T-cell (primary cell): ENCODE results near the gene RAP1GAP2. TPM values are rescaled to one million over a fixed set of nuclear protein-coding genes. Genes with fewer than 3 reads are reported as not detected.

Experiments used
- ATAC-seq, 4 experiments: fragments of 200-7000 bp in 3 of 4; fragments of 150-1000 bp in 1 of 4; cut with Tn5 transposase; replicated peaks in 1 of 4; 1 replicate in 3 of 4; 2 replicates in 1 of 4; pipeline ENCODE4 v1.10.0; 2021; ENCODE audit warnings: moderate library complexity in 3 of 4, mild to moderate bottlenecking in 2 of 4, moderate number of reproducible peaks in 1 of 4
- CTCF ChIA-PET, 2 donors: fragments of 300-600 bp; sonication (Branson Sonifier 250); formaldehyde crosslinking; loops; one replicate each; lab custom pipeline; 2022; ENCODE audit warnings: antibody characterized with exemption in 2 of 2; lab: Charles Lee
- POLR2A ChIA-PET, 2 donors: fragments of 300-600 bp; sonication (Branson Sonifier 250); formaldehyde crosslinking; loops; one replicate each; lab custom pipeline; 2022; ENCODE audit warnings: antibody characterized with exemption in 2 of 2; lab: Charles Lee
- DNase-seq, 35 experiments: peaks; one replicate each; pipeline versions ENCODE4 v3.0.0 to v3.0.0-alpha.2; 2013 to 2023
- H3K27ac ChIP-seq: one replicate; pipeline ENCODE4 v1.5.1; 2013; ENCODE audit warnings: low read length
- H3K27me3 ChIP-seq, 2 experiments: replicated peaks in 1 of 2; 1 replicate in 1 of 2; 2 replicates in 1 of 2; pipeline versions ENCODE4 v1.6.1 to v1.7.0; 2013; ENCODE audit warnings: low read length in 1 of 2, mixed read lengths in 1 of 2; ENCODE audit not compliant: control insufficient read depth in 2 of 2, insufficient read depth in 2 of 2; ENCODE audit errors: extremely low read depth in 1 of 2
- H3K36me3 ChIP-seq, 2 donors: 1 replicate in 1 of 2; 2 replicates in 1 of 2; pipeline versions ENCODE4 v1.6.1 to v1.7.0; 2013; ENCODE audit warnings: low read length in 1 of 2; ENCODE audit not compliant: control insufficient read depth in 2 of 2, insufficient read depth in 1 of 2; ENCODE audit errors: extremely low read depth in 1 of 2
- H3K4me1 ChIP-seq, 2 experiments: 1 replicate in 1 of 2; 2 replicates in 1 of 2; pipeline versions ENCODE4 v1.6.1 to v1.7.0; 2013; ENCODE audit warnings: low read length in 2 of 2, mixed read lengths in 1 of 2; ENCODE audit not compliant: insufficient read depth in 2 of 2, control insufficient read depth in 1 of 2; ENCODE audit errors: extremely low read depth in 1 of 2
- H3K4me3 ChIP-seq, 2 donors: 1 replicate in 1 of 2; 2 replicates in 1 of 2; pipeline versions ENCODE4 v1.5.1 to v1.7.0; 2013; ENCODE audit warnings: mild to moderate bottlenecking in 2 of 2, low read length in 1 of 2, moderate library complexity in 1 of 2; ENCODE audit not compliant: control insufficient read depth in 1 of 2; ENCODE audit errors: extremely low read depth in 1 of 2
- H3K9me3 ChIP-seq: 2 replicates; pipeline ENCODE4 v1.7.0; 2013
- H3K27ac Mint-ChIP-seq, 2 donors: one replicate each; pipeline ENCODE4 v1.8.0; 2020 to 2021; ENCODE audit warnings: mild to moderate bottlenecking in 2 of 2, mixed read lengths in 2 of 2
- H3K27me3 Mint-ChIP-seq, 2 donors: one replicate each; pipeline ENCODE4 v1.8.0; 2021 to 2022; ENCODE audit warnings: mixed read lengths in 2 of 2
- H3K36me3 Mint-ChIP-seq: one replicate; pipeline ENCODE4 v1.8.0; 2021; ENCODE audit warnings: mixed read lengths
- H3K4me1 Mint-ChIP-seq, 3 donors: one replicate each; pipeline ENCODE4 v1.8.0; 2020 to 2022; ENCODE audit warnings: mixed read lengths in 3 of 3, mild to moderate bottlenecking in 1 of 3
- H3K4me3 Mint-ChIP-seq, 3 donors: one replicate each; pipeline ENCODE4 v1.8.0; 2020 to 2022; ENCODE audit warnings: mild to moderate bottlenecking in 3 of 3, mixed read lengths in 3 of 3, moderate library complexity in 3 of 3
- H3K9me3 Mint-ChIP-seq, 3 donors: one replicate each; pipeline ENCODE4 v1.8.0; 2020 to 2022; ENCODE audit warnings: mixed read lengths in 3 of 3
- WGBS: methylation state at CpG from one replicate; pipeline ENCODE4 v1.1.5; 2013; ENCODE audit warnings: missing lambda C conversion rate; ENCODE audit not compliant: insufficient coverage; 5-methylcytosine and 5-hydroxymethylcytosine counted together
- total RNA-seq, 35 experiments: library from RNA in 6 of 35; stranded (reverse) in 6 of 35; fragments of 120-200 nt in 1 of 35; gene quantifications; one replicate each; pipeline versions ENCODE4 v1.2.1 to v1.2.4 and lab custom pipeline; 2013 to 2026

Gene RAP1GAP2
- total RNA-seq, 5 donors from 2014 or later (not counting 1 experiment from before 2014, with no cell fraction given): 8.0 to 77.7 (median 13.3) TPM

DNA sequence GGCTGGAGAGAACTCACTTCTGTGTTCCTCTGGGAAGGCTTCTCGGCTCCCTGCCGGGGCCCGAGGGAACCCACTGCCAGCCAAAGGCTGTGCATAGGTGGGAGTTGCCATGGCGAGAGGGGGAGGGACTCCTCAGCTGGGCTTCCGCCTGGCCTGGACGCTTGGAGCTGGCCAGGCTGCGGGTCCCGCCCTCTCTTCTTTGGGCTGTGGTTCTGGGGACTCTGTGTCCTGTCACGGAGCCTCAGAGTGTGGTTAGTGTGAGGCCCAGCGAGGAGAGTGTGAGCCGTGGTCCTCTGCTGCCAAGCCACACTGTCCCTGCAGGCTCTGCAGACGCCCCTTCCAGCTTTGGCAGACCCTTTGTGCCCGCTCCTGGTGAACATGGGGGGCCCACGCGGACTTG is 144.1 kb downstream of the RAP1GAP2 start:
- Mint-ChIP-seq H3K4me1 (peaks cover 35 to 41% (median 37%) of the 10 kb centered on the region in 3 donors), H3K9me3 (no peaks in the 10 kb centered on the region), H3K27ac (no peak overlapping the region), H3K36me3 (peaks cover 6% of the 10 kb centered on the region), H3K4me3 (no peak overlapping the region), H3K27me3 (no peaks in the 10 kb centered on the region)
- DNase-seq (no peak), ATAC-seq (no peak)
- H3K9me3 ChIP-seq: no peaks in the 10 kb centered on the region
- H3K4me1 ChIP-seq: peaks cover 10 to 16% of the 10 kb centered on the region in 2 experiments
- no peak overlapping the region for H3K4me3 ChIP-seq
- H3K36me3 ChIP-seq: peaks cover 0 to 4% of the 10 kb centered on the region in 2 donors
- no peak overlapping the region for H3K27ac ChIP-seq
- ChIA-PET POLR2A (no interaction called here), CTCF (interaction anchor here in 1 of 2 donors (0.6 kb wide), 1 partner anchor 681 kb away, joined by 6 read pairs; no protein-coding TSS in a partner anchor)
- 89% methylated on average over 15 of the region's 15 CpGs for WGBS
- no peaks in the 10 kb centered on the region for H3K27me3 ChIP-seq

DNA sequence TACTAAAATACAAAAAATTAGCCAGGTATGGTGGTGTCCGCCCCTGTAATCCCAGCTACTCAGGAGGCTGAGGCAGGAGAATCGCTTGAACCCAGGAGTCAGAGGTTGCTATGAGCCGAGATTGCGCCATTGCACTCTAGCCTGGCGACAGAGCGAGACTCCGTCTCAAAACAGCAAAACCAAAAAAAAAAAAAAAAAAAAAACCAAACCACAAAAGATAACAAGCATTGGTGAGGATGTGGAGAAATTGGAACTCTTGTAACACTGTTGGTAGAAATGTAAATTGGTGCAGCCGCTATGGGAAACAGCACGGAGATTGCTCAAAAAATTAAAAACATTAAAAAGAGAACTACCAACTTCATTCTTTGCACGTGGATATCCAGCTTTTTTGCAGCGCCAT is 147.7 kb downstream of the RAP1GAP2 start:
- ChIA-PET CTCF (interaction anchor here in 1 of 2 donors (0.7 kb wide), 1 partner anchor 93 kb away, joined by 5 read pairs; no protein-coding TSS in a partner anchor), POLR2A (no interaction called here)
- no peaks in the 10 kb centered on the region for H3K36me3 Mint-ChIP-seq
- peaks cover 35 to 46% (median 41%) of the 10 kb centered on the region in 3 donors for H3K4me1 Mint-ChIP-seq
- Histone ChIP-seq H3K27me3 (no peaks in the 10 kb centered on the region), H3K4me1 (peaks cover 14 to 20% of the 10 kb centered on the region in 2 experiments), H3K4me3 (no peak overlapping the region), H3K36me3 (peaks cover 0 to 6% of the 10 kb centered on the region in 2 donors), H3K27ac (no peak overlapping the region), H3K9me3 (no peaks in the 10 kb centered on the region)
- 80% methylated on average over 1 of the region's 11 CpGs for WGBS
- H3K27me3 Mint-ChIP-seq: no peaks in the 10 kb centered on the region
- H3K9me3 Mint-ChIP-seq: no peaks in the 10 kb centered on the region
- peak overlapping the region; percentile 8 to 41 (median 11) for H3K4me3 Mint-ChIP-seq
- ATAC-seq (peak in 3 of 4 experiments; percentile 48 to 59 (median 54)), DNase-seq (peak in 12 of 35 experiments; percentile 4 to 25 (median 9))
- peak overlapping the region; percentile 25 to 39 for H3K27ac Mint-ChIP-seq

DNA sequence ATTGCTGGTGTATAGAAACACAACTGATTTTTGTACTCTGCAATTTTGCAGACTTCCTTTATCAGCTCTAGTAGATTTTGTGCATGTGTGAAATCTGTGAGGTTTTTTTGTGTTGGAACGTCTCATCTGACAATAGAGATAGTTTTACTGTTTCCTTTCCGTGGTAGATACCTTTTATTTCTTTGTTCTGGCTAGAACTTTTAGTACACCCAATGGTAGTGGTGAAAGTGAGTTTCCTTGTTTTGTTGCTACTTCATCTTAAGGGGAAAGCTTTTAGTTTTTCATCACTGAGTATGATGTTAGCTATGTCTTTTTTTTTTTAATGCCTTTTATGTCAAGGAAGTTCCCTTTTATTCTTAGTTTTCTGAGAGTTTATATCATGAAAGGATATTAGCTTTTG is 149.1 kb downstream of the RAP1GAP2 start:
- peak in 1 of 35 experiments; percentile 37 for DNase-seq
- Mint-ChIP-seq H3K27me3 (no peaks in the 10 kb centered on the region), H3K4me1 (peaks cover 35 to 46% (median 41%) of the 10 kb centered on the region in 3 donors), H3K27ac (peak overlapping the region; percentile 57 to 79), H3K4me3 (peak overlapping the region in 1 of 3 donors; percentile 41), H3K36me3 (no peaks in the 10 kb centered on the region), H3K9me3 (no peaks in the 10 kb centered on the region)
- peaks cover 0 to 2% of the 10 kb centered on the region in 2 donors for H3K36me3 ChIP-seq
- WGBS: no CpG with 5 or more reads among the region's 2 CpGs
- no peaks in the 10 kb centered on the region for H3K27me3 ChIP-seq
- peaks cover 14 to 20% of the 10 kb centered on the region in 2 experiments for H3K4me1 ChIP-seq
- no peaks in the 10 kb centered on the region for H3K9me3 ChIP-seq
- POLR2A ChIA-PET: interaction anchor here in 1 of 2 donors (0.6 kb wide), 1 partner anchor 10 kb away, joined by 3 read pairs; no protein-coding TSS in a partner anchor
- ATAC-seq: peak; percentile 27 to 88 (median 56)
- CTCF ChIA-PET: interaction anchor here in 1 of 2 donors (0.7 to 1.1 kb wide), 2 partner anchors 68 to 992 kb away, joined by 3 to 5 read pairs; no protein-coding TSS in a partner anchor
- no peak overlapping the region for H3K27ac ChIP-seq
- no peak overlapping the region for H3K4me3 ChIP-seq

- Mint-ChIP-seq H3K36me3 (peaks cover 3% of the 10 kb centered on the region), H3K9me3 (no peaks in the 10 kb centered on the region), H3K4me1 (peaks cover 35 to 46% (median 44%) of the 10 kb centered on the region in 3 donors), H3K27ac (no peak overlapping the region), H3K27me3 (no peaks in the 10 kb centered on the region), H3K4me3 (peak overlapping the region in 1 of 3 donors; percentile 41)
- ChIA-PET POLR2A (no interaction called here), CTCF (interaction anchor here in 1 of 2 donors (1.1 kb wide), 1 partner anchor 67 kb away, joined by 3 read pairs; no protein-coding TSS in a partner anchor)
- peaks cover 0 to 5% of the 10 kb centered on the region in 2 donors for H3K36me3 ChIP-seq
- ATAC-seq (no peak), DNase-seq (no peak)
- H3K4me1 ChIP-seq: peaks cover 14 to 18% of the 10 kb centered on the region in 2 experiments
- H3K4me3 ChIP-seq: no peak overlapping the region
- WGBS: 90% methylated on average over 2 of the region's 7 CpGs
- no peak overlapping the region for H3K27ac ChIP-seq
- no peaks in the 10 kb centered on the region for H3K27me3 ChIP-seq
- no peaks in the 10 kb centered on the region for H3K9me3 ChIP-seq
These were observed 149.9 kb downstream of the RAP1GAP2 start for GRCh38 chr17:2946144-2946543.

- H3K4me1 Mint-ChIP-seq: peaks cover 33 to 46% (median 42%) of the 10 kb centered on the region in 3 donors
- H3K36me3 ChIP-seq: peaks cover 0 to 6% of the 10 kb centered on the region in 2 donors
- 93% methylated on average over 14 of the region's 15 CpGs for WGBS
- peaks cover 11% of the 10 kb centered on the region for H3K36me3 Mint-ChIP-seq
- ChIA-PET CTCF (interaction anchor here in 1 of 2 donors (0.6 kb wide), 1 partner anchor 272 kb away, joined by 3 read pairs; no protein-coding TSS in a partner anchor), POLR2A (no interaction called here)
- H3K9me3 Mint-ChIP-seq: no peaks in the 10 kb centered on the region
- peaks cover 14 to 18% of the 10 kb centered on the region in 2 experiments for H3K4me1 ChIP-seq
- H3K27me3 ChIP-seq: no peaks in the 10 kb centered on the region
- ATAC-seq (no peak), DNase-seq (no peak)
- no peaks in the 10 kb centered on the region for H3K27me3 Mint-ChIP-seq
- H3K27ac Mint-ChIP-seq: no peak overlapping the region
- H3K9me3 ChIP-seq: no peaks in the 10 kb centered on the region
- H3K4me3 ChIP-seq: no peak overlapping the region
- H3K4me3 Mint-ChIP-seq: peak overlapping the region in 1 of 3 donors; percentile 7
- no peak overlapping the region for H3K27ac ChIP-seq
These were observed 151.3 kb downstream of the RAP1GAP2 start for GRCh38 chr17:2947588-2947950.

- H3K4me3 Mint-ChIP-seq: peak overlapping the region in 1 of 3 donors; percentile 7
- H3K27ac Mint-ChIP-seq: no peak overlapping the region
- no peak for DNase-seq
- Histone ChIP-seq H3K27ac (no peak overlapping the region), H3K27me3 (no peaks in the 10 kb centered on the region), H3K9me3 (no peaks in the 10 kb centered on the region), H3K36me3 (peaks cover 0 to 6% of the 10 kb centered on the region in 2 donors), H3K4me1 (peaks cover 14 to 18% of the 10 kb centered on the region in 2 experiments), H3K4me3 (no peak overlapping the region)
- 93% methylated on average over 13 of the region's 14 CpGs for WGBS
- peaks cover 30 to 42% (median 39%) of the 10 kb centered on the region in 3 donors for H3K4me1 Mint-ChIP-seq
- H3K27me3 Mint-ChIP-seq: no peaks in the 10 kb centered on the region
- ChIA-PET POLR2A (no interaction called here), CTCF (interaction anchor here in 1 of 2 donors (0.6 kb wide), 1 partner anchor 272 kb away, joined by 3 read pairs; no protein-coding TSS in a partner anchor)
- no peaks in the 10 kb centered on the region for H3K9me3 Mint-ChIP-seq
- peaks cover 11% of the 10 kb centered on the region for H3K36me3 Mint-ChIP-seq
- ATAC-seq: no peak
These were observed 151.8 kb downstream of the RAP1GAP2 start for GRCh38 chr17:2947996-2948550.
